ENCODE measurements around the gene ZNF133.

- TF ChIP-seq CTCF (IDR thresholded peaks at IDR 0.05; ENCODE audit: low read depth, low read length, poor library complexity, severe bottlenecking) (no peak), EZH2phosphoT487 (IDR thresholded peaks at IDR 0.05; ENCODE audit: borderline replicate concordance, low read length) (no peak)
These were observed 33.7 kb upstream of the ZNF133 start for GRCh38 chr20:18254615-18255014.
